Frontal cortex (tissue), 4 donors: ENCODE measurements around the gene SHOX. TPM values are rescaled to one million over a fixed set of nuclear protein-coding genes. Genes with fewer than 3 reads are reported as not detected.

Experiments
- DNase-seq, 2 donors: peaks; one replicate each; pipeline ENCODE4 v3.0.0; 2012; ENCODE audit warnings: low spot score in 2 of 2
- FAIRE-seq: peaks from 2 replicates; lab custom pipeline; 2012; peaks lifted over from hg19 to GRCh38; lab: Jason Lieb, UNC
- total RNA-seq: library from RNA; depleted of rRNA; stranded (reverse); fragments of >200 nt; gene quantifications from one replicate; pipeline ENCODE4 v1.2.3, GENCODE V29; 2014
- donor health status: control.
- donor health status: control.
- donor health status: control.

Gene SHOX
- total RNA-seq, 1 donor from 2014 or later, result not detected

DNA sequence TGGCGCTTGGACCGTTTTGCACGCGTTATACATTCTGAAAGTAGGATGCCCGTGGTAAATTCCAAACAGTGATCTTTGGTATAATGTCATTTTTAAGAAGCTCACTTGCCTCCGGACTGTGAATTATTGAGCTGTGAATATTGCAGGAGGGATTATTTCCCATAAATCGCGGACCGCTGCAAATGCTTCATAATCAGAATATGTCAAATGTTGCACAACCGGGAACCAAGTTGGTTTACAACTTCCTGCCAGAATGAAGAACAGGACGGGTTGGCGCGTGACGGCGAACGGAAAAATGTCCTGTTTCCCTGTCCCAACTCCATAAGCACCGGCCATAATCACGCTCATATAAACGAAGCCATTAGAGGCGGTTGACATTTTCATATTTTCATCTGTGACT is 67.6 kb downstream of the SHOX start:
- DNase-seq (no peak), FAIRE-seq (no peak)

DNA sequence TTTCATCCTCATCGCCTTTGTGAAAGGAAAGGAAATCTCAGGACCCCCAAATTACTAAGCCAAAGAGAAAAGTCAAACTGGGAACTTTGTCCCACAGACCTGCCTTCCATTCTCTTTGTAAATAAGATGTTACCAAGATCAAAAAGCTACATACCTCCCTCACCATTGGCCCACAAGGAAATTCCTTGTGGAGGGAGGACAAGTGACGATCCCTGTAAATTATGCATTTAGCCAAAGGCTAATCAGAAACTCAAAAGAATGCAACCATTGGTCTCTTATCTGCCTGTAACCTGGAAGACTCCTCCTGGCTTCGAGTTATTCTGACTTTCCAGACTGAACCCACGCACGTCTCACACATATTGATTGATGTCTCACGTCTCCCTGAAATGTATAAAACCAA is 70.3 kb downstream of the SHOX start:
- no peak for FAIRE-seq
- no peak for DNase-seq

DNA sequence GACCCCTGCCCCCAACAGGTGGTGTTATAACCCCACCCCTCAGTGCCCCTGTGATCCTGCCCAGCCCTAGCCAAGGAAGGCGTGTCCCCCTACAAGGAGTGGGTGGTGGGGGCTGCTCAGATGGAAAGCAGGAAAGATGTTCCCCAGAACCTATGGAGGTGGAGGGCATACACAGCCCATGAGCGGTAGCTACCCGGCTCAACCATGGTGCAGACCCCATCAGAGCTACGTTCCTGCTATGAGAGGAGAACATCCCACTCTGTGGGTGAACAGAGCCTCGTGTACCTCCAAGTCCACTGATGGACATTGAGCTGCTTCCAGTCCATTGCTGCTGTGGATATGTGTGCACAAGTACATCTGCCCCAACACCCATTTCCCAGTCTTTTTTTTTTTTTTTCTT is 71.1 kb downstream of the SHOX start:
- no peak for FAIRE-seq
- DNase-seq, result no peak

DNA sequence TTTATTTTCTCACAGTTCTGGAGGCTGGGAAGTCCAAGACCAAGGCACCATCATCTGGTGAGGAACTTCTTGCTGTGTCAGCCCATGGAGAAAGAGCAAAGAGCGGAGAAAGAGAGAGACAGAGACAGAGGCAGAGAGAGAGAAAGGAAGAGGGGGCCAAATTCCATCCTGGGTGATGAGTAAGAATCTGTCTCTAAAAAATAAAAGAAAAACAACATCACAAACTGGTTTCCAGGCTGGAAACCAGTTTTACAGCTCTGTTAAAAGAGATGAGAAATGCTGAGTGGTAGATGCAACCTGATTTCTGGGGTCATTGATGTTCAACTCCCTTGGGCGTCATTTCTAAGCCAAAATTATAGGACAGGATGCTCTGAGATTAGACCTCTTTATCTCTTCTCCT is 72.9 kb downstream of the SHOX start:
- FAIRE-seq (no peak), DNase-seq (no peak)

- FAIRE-seq (no peak), DNase-seq (no peak)
These were observed 73.3 kb downstream of the SHOX start for GRCh38 chrX:703866-704265.

Other genes starting within 250 kb of the SHOX start
- 17.1 TPM for gene PPP2R3B, start 243.9 kb upstream of the SHOX start, total RNA-seq